Measurements from ENCODE around the gene DNTTIP2.
A peak's percentile ranks its signal among the peaks of the same experiment; 100 is the strongest.
"Not testable (repeated sequence)": the region's sequence is repeated elsewhere in the genome, so short reads cannot be mapped to it uniquely, and the experiment has no call there.

Gene DNTTIP2

GRCh38 chr1:93878889-93879586, at the start of gene DNTTIP2:
Gene DNTTIP2, minus strand, starts transcription at chr1:93879206. Its CDS starts 58 bp downstream, at chr1:93879148.
- DNase-seq: peak; percentile 90

- no peak for DNase-seq
These were observed 46.2 kb upstream of the DNTTIP2 start for GRCh38 chr1:93925206-93925605.

- DNase-seq: no peak
These were observed 40.8 kb upstream of the DNTTIP2 start for GRCh38 chr1:93919780-93920179.

- no peak for DNase-seq
These were observed 38.3 kb upstream of the DNTTIP2 start for GRCh38 chr1:93917302-93917701.

GRCh38 chr1:93910880-93911279, 31.9 kb upstream of the DNTTIP2 start:
- DNase-seq: not testable (repeated sequence)

- DNase-seq: no peak
These were observed 31.3 kb upstream of the DNTTIP2 start for GRCh38 chr1:93910305-93910704.

- peak; percentile 95 for DNase-seq
These were observed 30.4 kb upstream of the DNTTIP2 start, which contains the start of gene GCLM for GRCh38 chr1:93909146-93910050. Gene GCLM, minus strand, starts transcription at chr1:93909430. Its CDS starts 267 bp downstream, at chr1:93909163.

- peak; percentile 34 for DNase-seq
These were observed 29.6 kb upstream of the DNTTIP2 start for GRCh38 chr1:93908394-93909145.

GRCh38 chr1:93907718-93908117, 28.7 kb upstream of the DNTTIP2 start:
- DNase-seq: peak; percentile 71

GRCh38 chr1:93906480-93906879, 27.5 kb upstream of the DNTTIP2 start:
- DNase-seq: no peak

- DNase-seq: peak; percentile 64
These were observed 26.7 kb upstream of the DNTTIP2 start for GRCh38 chr1:93905734-93906133.

- DNase-seq: peak; percentile 4
These were observed 26.0 kb upstream of the DNTTIP2 start for GRCh38 chr1:93905051-93905450.

GRCh38 chr1:93904228-93904627, 25.2 kb upstream of the DNTTIP2 start:
- peak; percentile 4 for DNase-seq

- DNase-seq: no peak
These were observed 21.9 kb upstream of the DNTTIP2 start for GRCh38 chr1:93900723-93901504.

- no peak for DNase-seq
These were observed 20.7 kb upstream of the DNTTIP2 start for GRCh38 chr1:93899543-93900207.

- DNase-seq: no peak
These were observed 9.9 kb upstream of the DNTTIP2 start for GRCh38 chr1:93888900-93889299.

- no peak for DNase-seq
These were observed 3.3 kb upstream of the DNTTIP2 start for GRCh38 chr1:93882269-93882668.

GRCh38 chr1:93880731-93881130, 1.7 kb upstream of the DNTTIP2 start:
- DNase-seq: no peak

- peak; percentile 43 for DNase-seq
These were observed 511 bp downstream of the DNTTIP2 start for GRCh38 chr1:93878501-93878888.

GRCh38 chr1:93877529-93877928, 1.5 kb downstream of the DNTTIP2 start:
- no peak for DNase-seq

GRCh38 chr1:93876244-93876643, 2.8 kb downstream of the DNTTIP2 start:
- no peak for DNase-seq

All from EL (cell line).